ENCODE results near the gene CGREF1.

DNA sequence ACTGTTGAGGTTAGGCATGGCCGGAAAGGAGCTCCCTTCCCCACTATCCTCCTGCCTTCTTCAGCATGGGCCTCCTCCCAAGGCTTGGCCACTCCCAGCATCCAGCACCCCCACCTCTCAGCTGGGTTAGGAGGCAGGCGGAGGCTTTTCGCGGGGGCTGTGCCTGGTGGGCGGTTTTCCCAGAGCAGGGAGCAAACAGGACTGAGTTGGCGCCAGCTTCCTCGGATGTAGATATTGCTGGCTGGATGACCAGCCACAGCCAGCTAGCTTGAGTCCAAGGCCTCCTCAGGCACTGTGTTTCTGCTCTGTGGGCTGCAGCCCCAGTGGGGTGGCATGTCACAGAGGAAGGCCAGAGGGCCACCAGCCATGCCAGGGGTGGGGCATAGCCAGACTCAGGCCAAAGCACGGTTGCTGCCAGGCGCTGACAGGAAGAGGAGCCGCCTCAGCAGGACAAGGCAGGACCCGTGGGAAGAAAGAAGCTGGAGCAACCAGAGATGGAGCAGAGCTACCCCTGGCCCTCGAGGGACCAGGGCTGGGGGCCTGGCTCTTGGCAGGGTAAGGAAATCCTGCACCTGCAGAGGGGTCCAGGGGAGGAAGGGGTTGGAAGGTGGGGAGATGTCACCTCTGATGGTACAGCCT is 30.0 kb upstream of the CGREF1 start, which contains the start of gene TCF23:
- TF ChIP-seq, protein P1, sequence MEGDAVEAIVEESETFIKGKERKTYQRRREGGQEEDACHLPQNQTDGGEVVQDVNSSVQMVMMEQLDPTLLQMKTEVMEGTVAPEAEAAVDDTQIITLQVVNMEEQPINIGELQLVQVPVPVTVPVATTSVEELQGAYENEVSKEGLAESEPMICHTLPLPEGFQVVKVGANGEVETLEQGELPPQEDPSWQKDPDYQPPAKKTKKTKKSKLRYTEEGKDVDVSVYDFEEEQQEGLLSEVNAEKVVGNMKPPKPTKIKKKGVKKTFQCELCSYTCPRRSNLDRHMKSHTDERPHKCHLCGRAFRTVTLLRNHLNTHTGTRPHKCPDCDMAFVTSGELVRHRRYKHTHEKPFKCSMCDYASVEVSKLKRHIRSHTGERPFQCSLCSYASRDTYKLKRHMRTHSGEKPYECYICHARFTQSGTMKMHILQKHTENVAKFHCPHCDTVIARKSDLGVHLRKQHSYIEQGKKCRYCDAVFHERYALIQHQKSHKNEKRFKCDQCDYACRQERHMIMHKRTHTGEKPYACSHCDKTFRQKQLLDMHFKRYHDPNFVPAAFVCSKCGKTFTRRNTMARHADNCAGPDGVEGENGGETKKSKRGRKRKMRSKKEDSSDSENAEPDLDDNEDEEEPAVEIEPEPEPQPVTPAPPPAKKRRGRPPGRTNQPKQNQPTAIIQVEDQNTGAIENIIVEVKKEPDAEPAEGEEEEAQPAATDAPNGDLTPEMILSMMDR (IDR thresholded peaks at IDR 0.05), result no peak
- TF ChIP-seq POLR2A (IDR thresholded peaks at IDR 0.05), result no peak
